HepG2 (cell line): ENCODE data around the gene TDG. TPM values are rescaled to one million over a fixed set of nuclear protein-coding genes. Genes with fewer than 3 reads are reported as not detected.

Experiments used
- ARHGAP35 ChIP-seq: sonication (generic); formaldehyde crosslinking; IDR thresholded peaks from 2 replicates; pipeline ENCODE4 v1.9.0; 2022; ENCODE audit warnings: mild to moderate bottlenecking, inconsistent platforms, moderate library complexity, missing genetic modification reagents, borderline replicate concordance
- ATAD3A ChIP-seq: sonication (generic); formaldehyde crosslinking; IDR thresholded peaks from 2 replicates; pipeline ENCODE4 v1.4.0; 2020; ENCODE audit warnings: missing genetic modification reagents
- CHD4 ChIP-seq: fragments of 200-600 bp; sonication (generic); IDR thresholded peaks from 2 replicates; pipeline ENCODE4 v1.7.0; 2017; ENCODE audit warnings: mild to moderate bottlenecking, low read length, borderline replicate concordance
- ELF4 ChIP-seq: sonication (generic); formaldehyde crosslinking; IDR thresholded peaks from 2 replicates; pipeline ENCODE4 v1.5.0; 2020; ENCODE audit warnings: missing genetic modification reagents, mild to moderate bottlenecking, moderate library complexity, borderline replicate concordance
- GFI1 ChIP-seq: sonication (generic); formaldehyde crosslinking; IDR thresholded peaks from 2 replicates; pipeline ENCODE4 v1.5.0; 2020; ENCODE audit warnings: missing genetic modification reagents, mild to moderate bottlenecking, borderline replicate concordance
- IKZF4 ChIP-seq: sonication (generic); formaldehyde crosslinking; IDR thresholded peaks from 2 replicates; pipeline ENCODE4 v1.5.1; 2020; ENCODE audit warnings: borderline replicate concordance, mild to moderate bottlenecking, low read depth, missing genetic modification reagents; ENCODE audit errors: not compliant biosample characterization
- IRX3 ChIP-seq: sonication (generic); formaldehyde crosslinking; IDR thresholded peaks from 2 replicates; pipeline ENCODE4 v1.8.1; 2023; ENCODE audit warnings: mild to moderate bottlenecking, low read depth, missing genetic modification reagents, borderline replicate concordance
- NFIC ChIP-seq: IDR thresholded peaks from 2 replicates; pipeline ENCODE4 v1.6.1; 2012; ENCODE audit warnings: mild to moderate bottlenecking, low read length, inconsistent platforms
- RBM22 ChIP-seq: fragments of 200-400 bp; formaldehyde crosslinking; optimal IDR thresholded peaks from 2 replicates; pipeline ENCODE3; 2017; ENCODE audit warnings: mild to moderate bottlenecking, low read length, moderate library complexity
- RERE ChIP-seq: IDR thresholded peaks from 2 replicates; pipeline ENCODE4 v1.6.1; 2016; ENCODE audit warnings: low read depth, missing genetic modification reagents, missing compliant biosample characterization
- TGIF2 ChIP-seq: IDR thresholded peaks from 2 replicates; pipeline ENCODE4 v1.6.1; 2016; ENCODE audit warnings: control low read depth, missing compliant biosample characterization
- TRIM24 ChIP-seq: sonication (generic); formaldehyde crosslinking; IDR thresholded peaks from 2 replicates; pipeline ENCODE4 v1.8.0; 2022; ENCODE audit warnings: mild to moderate bottlenecking, missing genetic modification reagents
- XBP1 ChIP-seq: sonication (generic); formaldehyde crosslinking; IDR thresholded peaks from 2 replicates; pipeline ENCODE4 v1.5.0; 2020; ENCODE audit warnings: missing genetic modification reagents
- ZBTB39 ChIP-seq: sonication (generic); formaldehyde crosslinking; IDR thresholded peaks from 2 replicates; pipeline ENCODE4 v1.5.0; 2020; ENCODE audit warnings: missing genetic modification reagents
- ZFP1 ChIP-seq: IDR thresholded peaks from 2 replicates; pipeline ENCODE4 v1.6.1; 2016
- ZNF24 ChIP-seq: fragments of 450-650 bp; IDR thresholded peaks from 2 replicates; pipeline ENCODE4 v1.6.1; 2017; ENCODE audit warnings: antibody characterized with exemption, mild to moderate bottlenecking
- ZNF546 ChIP-seq: sonication (generic); formaldehyde crosslinking; conservative IDR thresholded peaks from 2 replicates; pipeline ENCODE4 v1.8.1; 2023; ENCODE audit warnings: mild to moderate bottlenecking, missing genetic modification reagents
- ZNF781 ChIP-seq: sonication (generic); formaldehyde crosslinking; IDR thresholded peaks from 2 replicates; pipeline ENCODE4 v1.5.1; 2020; ENCODE audit warnings: borderline replicate concordance, mild to moderate bottlenecking, missing genetic modification reagents; ENCODE audit errors: not compliant biosample characterization
- polyA plus RNA-seq, 8 experiments: library from polyadenylated mRNA; depleted of rRNA in 3 of 8; stranded (reverse) in 7 of 8; unstranded in 1 of 8; fragments of >200 nt; fragmentation: Illumina TruSeq in 4 of 8; extraction: Trizol in 4 of 8; gene quantifications; 2 replicates each; pipeline versions ENCODE4 v1.2.1 to v1.2.3, GENCODE V29; 2011 to 2016; ENCODE audit warnings: low read depth in 4 of 8, missing spikeins in 1 of 8, mixed read lengths in 1 of 8; ENCODE audit not compliant: insufficient read depth in 1 of 8
- total RNA-seq, 5 experiments: library from RNA; depleted of rRNA; stranded (reverse); fragments of >200 nt; fragmentation: Illumina TruSeq; extraction: Trizol; gene quantifications; 2 replicates each; pipeline ENCODE4 v1.2.3, GENCODE V29; 2016; ENCODE audit warnings: low read depth in 1 of 5

TDG gene
- total and polyA plus RNA-seq, 2 of the 13 experiments (the other 11 are each of a cell fraction or from before 2014, with no cell fraction given) = 14.2 to 19.5 TPM

DNA sequence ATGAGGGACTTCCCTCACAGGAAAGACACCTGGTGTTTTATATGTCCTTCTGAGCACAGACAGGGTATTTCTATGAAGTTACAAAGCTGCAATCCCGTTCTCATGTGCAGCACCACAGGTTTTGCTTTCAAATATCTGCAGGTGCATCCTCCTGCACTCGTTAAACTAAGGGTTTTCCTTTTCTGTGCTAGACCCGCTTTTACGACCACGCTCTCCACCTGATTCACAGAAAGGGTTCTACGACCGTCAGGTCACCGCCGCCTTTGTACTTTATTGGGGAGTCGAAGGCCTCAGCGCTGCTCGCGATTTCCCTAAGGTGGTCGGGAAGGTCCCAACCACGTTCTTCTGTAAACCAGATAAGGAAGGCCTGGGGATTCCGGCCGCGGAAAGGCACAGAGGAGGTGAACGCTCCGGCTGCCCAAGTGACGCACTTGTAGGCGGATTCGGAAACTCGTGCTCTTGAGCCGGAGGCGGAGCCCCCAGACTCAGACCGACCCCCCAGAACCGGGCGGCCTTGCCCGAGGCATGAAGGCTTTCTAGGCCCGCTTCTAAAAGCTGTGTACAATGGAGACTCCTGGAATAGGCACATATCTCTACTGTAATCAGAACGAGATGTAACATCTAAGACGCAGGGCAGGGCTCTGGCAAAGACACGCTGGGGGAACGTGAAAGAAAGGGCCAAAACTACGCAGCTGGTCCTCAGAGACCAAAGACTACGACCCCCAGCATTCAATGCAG is 36.5 kb upstream of the TDG start (continued):
- TF ChIP-seq ZNF781 (CRISPR knock-in tag) (peak; percentile 85), ZBTB39 (CRISPR knock-in tag) (no peak), IRX3 (CRISPR knock-in tag) (no peak), ARHGAP35 (CRISPR knock-in tag) (0 out of 2 replicates have a peak, but pooled peaks have one; percentile 62), RERE (CRISPR knock-in tag) (no peak), ATAD3A (CRISPR knock-in tag) (no peak), NFIC (0 out of 2 replicates have a peak, but pooled peaks have one; percentile 15), TGIF2 (0 out of 2 replicates have a peak, but pooled peaks have one; percentile 27), CHD4 (no peak), GFI1 (no peak), IKZF4 (CRISPR knock-in tag) (no peak), ZNF546 (no peak), XBP1 (CRISPR knock-in tag) (0 out of 2 replicates have a peak, but pooled peaks have one; percentile 43), ELF4 (CRISPR knock-in tag) (no peak; the same call in 1 of the 2 replicates), RBM22 (peak; percentile 33), ZFP1 (CRISPR knock-in tag) (no peak), ZNF24 (no peak), TRIM24 (CRISPR knock-in tag) (no peak)
